GM23338 (cell line): Measurements from ENCODE around the gene TMEM37. TPM values are rescaled to one million over a fixed set of nuclear protein-coding genes. Genes with fewer than 3 reads are reported as not detected.

ENCODE experiments used
- ATAC-seq: fragments of 200-7000 bp; cut with Tn5 transposase; 3 replicates; pipeline ENCODE4 v1.9.1; 2020
- DNase-seq: peaks from one replicate; pipeline ENCODE4 v3.0.0-alpha.2; 2015; ENCODE audit warnings: low spot score
- H2AFZ ChIP-seq: fragments of 200-600 bp; sonication (generic); 2 replicates; pipeline ENCODE4 v1.8.0; 2016; ENCODE audit warnings: antibody characterized with exemption, mild to moderate bottlenecking, moderate library complexity
- H3F3A ChIP-seq: fragments of 200-600 bp; sonication (generic); replicated peaks from 2 replicates; pipeline ENCODE4 v1.8.0; 2017; ENCODE audit warnings: antibody characterized with exemption, mixed run types, low read depth
- H3K27ac ChIP-seq: fragments of 200-600 bp; sonication (generic); 2 replicates; pipeline ENCODE4 v1.6.1; 2016; ENCODE audit warnings: low read depth
- H3K27me3 ChIP-seq: fragments of 200-600 bp; sonication (generic); 2 replicates; pipeline ENCODE4 v1.8.0; 2016; ENCODE audit warnings: mild to moderate bottlenecking, mixed run types, moderate library complexity; ENCODE audit not compliant: insufficient read depth
- H3K36me3 ChIP-seq: fragments of 200-600 bp; sonication (generic); 2 replicates; pipeline ENCODE4 v1.8.0; 2016; ENCODE audit warnings: mild to moderate bottlenecking; ENCODE audit not compliant: insufficient read depth
- H3K4me1 ChIP-seq: fragments of 200-600 bp; sonication (generic); 2 replicates; pipeline ENCODE4 v1.8.0; 2016; ENCODE audit warnings: mild to moderate bottlenecking, moderate library complexity; ENCODE audit not compliant: insufficient read depth
- H3K4me2 ChIP-seq: fragments of 200-600 bp; sonication (generic); 2 replicates; pipeline ENCODE4 v1.7.1; 2017; ENCODE audit warnings: mixed run types
- H3K4me3 ChIP-seq: fragments of 200-600 bp; sonication (generic); 2 replicates; pipeline ENCODE4 v1.6.1; 2016; ENCODE audit warnings: mixed run types
- H3K79me2 ChIP-seq: fragments of 200-600 bp; sonication (generic); replicated peaks from 2 replicates; pipeline ENCODE4 v1.8.0; 2017; ENCODE audit warnings: mild to moderate bottlenecking; ENCODE audit not compliant: insufficient read depth
- H3K9me2 ChIP-seq: fragments of 200-600 bp; sonication (generic); 2 replicates; pipeline ENCODE4 v1.8.0; 2017; ENCODE audit not compliant: insufficient read depth
- H4K20me1 ChIP-seq: fragments of 200-600 bp; sonication (generic); replicated peaks from 2 replicates; pipeline ENCODE4 v1.8.0; 2017; ENCODE audit warnings: mild to moderate bottlenecking; ENCODE audit not compliant: insufficient read depth
- H3K27ac Mint-ChIP-seq: 2 replicates; pipeline ENCODE4 v1.8.0; 2020; ENCODE audit warnings: inconsistent platforms, mild to moderate bottlenecking, moderate library complexity, mixed read lengths
- H3K27me3 Mint-ChIP-seq: 3 replicates; pipeline ENCODE4 v1.8.0; 2022; ENCODE audit warnings: low read depth, mild to moderate bottlenecking, moderate library complexity, mixed read lengths, inconsistent platforms; ENCODE audit not compliant: insufficient read depth, poor library complexity
- H3K36me3 Mint-ChIP-seq: 3 replicates; pipeline ENCODE4 v1.8.0; 2021; ENCODE audit warnings: low read depth, mild to moderate bottlenecking, inconsistent platforms, moderate library complexity, mixed read lengths
- H3K4me1 Mint-ChIP-seq: 3 replicates; pipeline ENCODE4 v1.8.0; 2020; ENCODE audit warnings: mild to moderate bottlenecking, inconsistent platforms, mixed read lengths
- H3K4me3 Mint-ChIP-seq: 3 replicates; pipeline ENCODE4 v1.8.0; 2021; ENCODE audit warnings: moderate library complexity, mild to moderate bottlenecking, inconsistent platforms, mixed read lengths
- H3K9me3 Mint-ChIP-seq: 3 replicates; pipeline ENCODE4 v1.8.0; 2020; ENCODE audit warnings: moderate library complexity, mild to moderate bottlenecking, inconsistent platforms, mixed read lengths
- CTCF ChIP-seq, 2 experiments: fragments of 200-600 bp in 1 of 2; sonication (generic) in 1 of 2; conservative IDR thresholded peaks; 2 replicates each; pipeline versions ENCODE4 v1.5.1 to v1.6.1; 2016 to 2017; ENCODE audit warnings: antibody characterized with exemption in 2 of 2, low read depth in 2 of 2, mild to moderate bottlenecking in 2 of 2, moderate library complexity in 1 of 2
- ETS1 ChIP-seq: IDR thresholded peaks from 2 replicates; pipeline ENCODE4 v1.6.1; 2016; ENCODE audit warnings: antibody characterized with exemption
- EZH2 ChIP-seq: fragments of 200-600 bp; sonication (generic); IDR thresholded peaks from one replicate; pipeline ENCODE4 v1.8.0; 2017; ENCODE audit warnings: antibody characterized with exemption, mild to moderate bottlenecking, low read depth; ENCODE audit not compliant: unreplicated experiment
- EZH2phosphoT487 ChIP-seq: fragments of 200-600 bp; sonication (generic); IDR thresholded peaks from one replicate; pipeline ENCODE4 v1.8.1; 2018; ENCODE audit warnings: antibody characterized with exemption; ENCODE audit not compliant: unreplicated experiment
- JUNB ChIP-seq: IDR thresholded peaks from one replicate; pipeline ENCODE4 v1.6.1; 2016; ENCODE audit warnings: antibody characterized with exemption; ENCODE audit not compliant: unreplicated experiment
- REST ChIP-seq: IDR thresholded peaks from one replicate; pipeline ENCODE4 v1.6.1; 2018; ENCODE audit warnings: antibody characterized with exemption; ENCODE audit not compliant: unreplicated experiment
- ZNF331 ChIP-seq: fragments of 250-450 bp; sonication (Bioruptor Pico); IDR thresholded peaks from 2 replicates; pipeline ENCODE4 v1.5.0; 2020; ENCODE audit warnings: low read depth, mild to moderate bottlenecking, moderate library complexity
- polyA plus RNA-seq: library from polyadenylated mRNA; unstranded; fragments of >200 nt; fragmentation: Nextera tagmentation; extraction: Ambion mirVana; gene quantifications from 2 replicates; pipeline ENCODE4 v1.2.1, GENCODE V29; 2016
- total RNA-seq: library from RNA; depleted of rRNA; stranded (reverse); fragments of >200 nt; shearing (Covaris generic); gene quantifications from 2 replicates; pipeline ENCODE4 v1.2.3, GENCODE V29; 2014

TMEM37 gene
- total and polyA plus RNA-seq, 2 experiments from 2014 or later: 8.6 to 8.8 TPM

- Mint-ChIP-seq H3K4me3 (no peak overlapping the region), H3K36me3 (no peaks in the 10 kb centered on the region), H3K27me3 (peaks cover 15% of the 10 kb centered on the region), H3K4me1 (peaks cover 19% of the 10 kb centered on the region), H3K9me3 (no peaks in the 10 kb centered on the region), H3K27ac (no peak overlapping the region)
- no peak overlapping the region for H3K27ac ChIP-seq
- no peak for DNase-seq
- no peak overlapping the region for H3K4me3 ChIP-seq
- no peak overlapping the region for H3K4me2 ChIP-seq
- H3K9me2 ChIP-seq: no peaks in the 10 kb centered on the region
- no peak for TF ChIP-seq EZH2phosphoT487
- no peak for TF ChIP-seq JUNB
- TF ChIP-seq ZNF331 (CRISPR knock-in tag): no peak
- no peak for TF ChIP-seq CTCF (conservative IDR thresholded peaks at IDR 0.05; ENCODE audit: low read depth in 2 of 2)
- TF ChIP-seq EZH2: no peak
- TF ChIP-seq REST: no peak
- no peaks in the 10 kb centered on the region for H3K79me2 ChIP-seq
- no peak overlapping the region for H2AFZ ChIP-seq
- ATAC-seq: no peak
- no peaks in the 10 kb centered on the region for H3K36me3 ChIP-seq
- no peaks in the 10 kb centered on the region for H3K4me1 ChIP-seq
- no peaks in the 10 kb centered on the region for H3F3A ChIP-seq
- no peaks in the 10 kb centered on the region for H3K27me3 ChIP-seq
- H4K20me1 ChIP-seq: no peaks in the 10 kb centered on the region
Observed at GRCh38 chr2:119486196-119486827, 54.7 kb downstream of the TMEM37 start.

- H3K9me2 ChIP-seq: no peaks in the 10 kb centered on the region
- H3K27me3 Mint-ChIP-seq: peaks cover 19% of the 10 kb centered on the region
- H3K4me3 Mint-ChIP-seq: no peak overlapping the region
- no peaks in the 10 kb centered on the region for H3K36me3 ChIP-seq
- no peak overlapping the region for H3K27ac ChIP-seq
- H4K20me1 ChIP-seq: no peaks in the 10 kb centered on the region
- peaks cover 19% of the 10 kb centered on the region for H3K4me1 Mint-ChIP-seq
- no peaks in the 10 kb centered on the region for H3K36me3 Mint-ChIP-seq
- H2AFZ ChIP-seq: no peak overlapping the region
- no peak overlapping the region for H3K4me3 ChIP-seq
- DNase-seq (no peak), ATAC-seq (no peak)
- no peaks in the 10 kb centered on the region for H3F3A ChIP-seq
- no peaks in the 10 kb centered on the region for H3K27me3 ChIP-seq
- no peaks in the 10 kb centered on the region for H3K9me3 Mint-ChIP-seq
- H3K27ac Mint-ChIP-seq: no peak overlapping the region
- H3K4me2 ChIP-seq: no peak overlapping the region
- H3K79me2 ChIP-seq: no peaks in the 10 kb centered on the region
- no peaks in the 10 kb centered on the region for H3K4me1 ChIP-seq
- no peak for TF ChIP-seq ZNF331 (CRISPR knock-in tag)
- TF ChIP-seq REST: no peak
- no peak for TF ChIP-seq ETS1
- TF ChIP-seq EZH2phosphoT487: no peak
- no peak for TF ChIP-seq CTCF (conservative IDR thresholded peaks at IDR 0.05; ENCODE audit: low read depth in 2 of 2)
Observed at GRCh38 chr2:119486886-119487285, 55.2 kb downstream of the TMEM37 start.
